LNCAP (cell line): ENCODE measurements around the gene FAM124A.

ENCODE experiments used
- TF ChIP-seq, protein P1 (sequence below): fragments of 450-650 bp; IDR thresholded peaks from 2 replicates; pipeline ENCODE4 v1.5.1; 2017; ENCODE audit warnings: mild to moderate bottlenecking

The FAM124A gene

GRCh38 chr13:51181786-51182383 is 40.3 kb upstream of the FAM124A start:
- TF ChIP-seq, protein P1, sequence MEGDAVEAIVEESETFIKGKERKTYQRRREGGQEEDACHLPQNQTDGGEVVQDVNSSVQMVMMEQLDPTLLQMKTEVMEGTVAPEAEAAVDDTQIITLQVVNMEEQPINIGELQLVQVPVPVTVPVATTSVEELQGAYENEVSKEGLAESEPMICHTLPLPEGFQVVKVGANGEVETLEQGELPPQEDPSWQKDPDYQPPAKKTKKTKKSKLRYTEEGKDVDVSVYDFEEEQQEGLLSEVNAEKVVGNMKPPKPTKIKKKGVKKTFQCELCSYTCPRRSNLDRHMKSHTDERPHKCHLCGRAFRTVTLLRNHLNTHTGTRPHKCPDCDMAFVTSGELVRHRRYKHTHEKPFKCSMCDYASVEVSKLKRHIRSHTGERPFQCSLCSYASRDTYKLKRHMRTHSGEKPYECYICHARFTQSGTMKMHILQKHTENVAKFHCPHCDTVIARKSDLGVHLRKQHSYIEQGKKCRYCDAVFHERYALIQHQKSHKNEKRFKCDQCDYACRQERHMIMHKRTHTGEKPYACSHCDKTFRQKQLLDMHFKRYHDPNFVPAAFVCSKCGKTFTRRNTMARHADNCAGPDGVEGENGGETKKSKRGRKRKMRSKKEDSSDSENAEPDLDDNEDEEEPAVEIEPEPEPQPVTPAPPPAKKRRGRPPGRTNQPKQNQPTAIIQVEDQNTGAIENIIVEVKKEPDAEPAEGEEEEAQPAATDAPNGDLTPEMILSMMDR = no peak

DNA sequence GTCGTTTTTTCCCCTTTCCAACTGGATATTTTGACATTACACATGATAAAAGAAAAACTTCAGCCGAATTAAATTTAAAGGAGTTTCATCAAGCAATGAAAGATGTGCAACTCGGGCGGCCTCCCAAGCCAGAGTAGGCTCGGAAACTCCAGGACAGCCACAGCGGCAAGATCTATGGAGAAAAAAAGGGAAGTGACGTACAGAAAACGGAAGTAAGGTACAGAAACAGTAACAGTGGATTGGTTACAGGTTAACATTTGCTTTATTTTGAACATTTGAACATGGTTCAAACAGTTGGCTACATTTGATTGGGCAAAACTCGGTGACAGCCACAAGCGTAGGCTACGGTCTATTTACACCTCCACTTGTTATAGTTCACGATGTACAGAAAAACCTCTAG is 30.5 kb upstream of the FAM124A start:
- TF ChIP-seq, protein P1 = no peak

DNA sequence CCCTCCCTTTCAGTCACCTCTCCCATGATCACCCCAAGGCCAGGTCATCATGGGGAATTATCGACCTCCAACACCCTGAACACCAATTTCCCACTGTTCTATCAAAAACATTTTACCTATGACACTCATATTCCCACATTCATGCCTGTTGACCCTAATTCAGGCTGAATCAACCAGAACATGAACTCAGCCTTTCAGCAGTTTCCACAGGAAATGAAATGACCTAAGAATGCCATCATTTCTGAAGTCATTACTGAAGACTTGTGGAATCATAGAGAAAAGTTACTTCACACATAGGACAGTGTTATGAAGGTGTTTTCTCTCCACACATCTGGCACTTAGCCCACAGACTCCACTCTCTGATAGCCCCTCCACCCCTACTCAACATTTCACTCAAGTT is 29.9 kb upstream of the FAM124A start:
- TF ChIP-seq, protein P1 = no peak

GRCh38 chr13:51193387-51193786 is 28.8 kb upstream of the FAM124A start:
- TF ChIP-seq, protein P1 = no peak

- TF ChIP-seq, protein P1 = no peak
These were observed 27.3 kb upstream of the FAM124A start for GRCh38 chr13:51194942-51195341.

GRCh38 chr13:51201886-51202285 is 20.3 kb upstream of the FAM124A start:
- TF ChIP-seq, protein P1 = no peak

DNA sequence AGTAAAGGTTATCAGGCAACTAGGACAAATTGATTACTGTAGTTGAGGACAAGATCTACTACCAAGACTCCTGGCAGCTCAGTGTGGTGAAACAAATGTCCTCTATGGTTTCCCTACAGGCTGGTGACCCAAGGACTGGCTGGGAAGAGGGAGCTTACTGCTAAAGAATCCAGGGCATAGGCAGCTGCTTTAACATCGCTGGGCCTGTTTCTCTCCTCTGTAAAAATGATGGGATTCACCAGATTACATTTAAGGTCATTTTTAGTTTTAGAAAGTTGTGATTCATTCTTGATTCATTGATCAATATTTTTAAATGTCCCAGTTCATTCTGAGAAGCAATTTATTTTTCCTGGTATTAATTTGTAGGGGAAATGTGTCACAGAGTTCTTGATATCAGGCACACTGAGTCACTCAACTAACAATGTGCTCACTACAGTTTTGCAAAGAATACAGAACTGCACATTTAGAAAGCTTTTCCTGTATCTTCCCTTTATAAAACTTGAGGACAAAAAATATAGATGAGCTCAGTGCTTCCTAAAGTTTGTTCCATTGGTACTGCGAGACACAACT is 19.6 kb upstream of the FAM124A start:
- TF ChIP-seq, protein P1 = no peak

DNA sequence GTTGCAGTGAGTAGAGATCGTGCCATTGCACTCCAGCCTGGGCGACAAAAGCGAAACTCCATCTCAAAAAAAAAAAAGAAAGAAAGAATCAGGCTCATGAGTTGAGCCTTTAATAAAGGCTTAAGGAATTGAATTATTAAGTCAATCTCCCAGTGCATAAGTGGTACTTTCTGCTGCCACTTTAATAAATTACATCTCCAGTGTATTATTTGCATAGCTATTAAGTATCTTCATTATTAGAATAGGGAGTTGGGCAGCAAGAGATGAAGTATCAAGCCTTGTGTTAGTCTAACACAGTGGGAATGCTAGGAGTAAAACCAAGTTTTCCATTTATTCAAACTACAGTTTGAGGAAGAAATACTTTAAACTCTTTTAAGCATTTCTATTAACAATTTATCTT is 15.6 kb upstream of the FAM124A start:
- TF ChIP-seq, protein P1 = no peak
